HEK293 (cell line): ENCODE results near the gene SH3GL2.

Experiments used
- CTCF ChIA-PET: fragments of 350-600 bp; formaldehyde crosslinking; extraction: SDS; loops from one replicate; lab custom pipeline; 2021; ENCODE audit warnings: antibody characterized with exemption; lab: Yijun Ruan, JAX
- POLR2A ChIA-PET: fragments of 300-600 bp; formaldehyde crosslinking; extraction: SDS; loops from one replicate; lab custom pipeline; 2020; ENCODE audit warnings: antibody characterized with exemption, inconsistent platforms; lab: Yijun Ruan, JAX
- H3K27ac ChIP-seq: fragments of 200-500 bp; sonication (Bioruptor generic); 2 replicates; pipeline ENCODE4 v1.5.1; 2014; ENCODE audit warnings: low read depth, low read length, control low read depth, inconsistent platforms; ENCODE audit errors: extremely low read depth
- H3K36me3 ChIP-seq, 2 experiments: fragments of 200-500 bp in 1 of 2; sonication (Bioruptor generic) in 1 of 2; 1 replicate in 1 of 2; 2 replicates in 1 of 2; pipeline ENCODE4 v1.5.1; 2014 to 2017; ENCODE audit warnings: inconsistent platforms in 2 of 2, low read length in 2 of 2; ENCODE audit not compliant: control insufficient read depth in 2 of 2, insufficient read depth in 1 of 2
- H3K4me1 ChIP-seq: fragments of 200-500 bp; sonication (Bioruptor generic); 2 replicates; pipeline ENCODE4 v1.5.1; 2014; ENCODE audit warnings: mild to moderate bottlenecking, low read length, inconsistent platforms; ENCODE audit not compliant: control insufficient read depth, insufficient read depth
- H3K4me3 ChIP-seq: 2 replicates; pipeline ENCODE4 v1.5.1; 2011; ENCODE audit warnings: low read depth, mild to moderate bottlenecking, control low read depth, low read length, moderate library complexity
- H3K9me3 ChIP-seq: fragments of 200-500 bp; sonication (Bioruptor generic); 2 replicates; pipeline ENCODE4 v1.5.1; 2014; ENCODE audit warnings: low read depth, low read length, inconsistent platforms; ENCODE audit not compliant: control insufficient read depth, insufficient read depth
- PBX3 ChIP-seq: sonication (generic); formaldehyde crosslinking; IDR thresholded peaks from 2 replicates; pipeline ENCODE4 v1.8.1; 2022; ENCODE audit warnings: mild to moderate bottlenecking, moderate library complexity, missing genetic modification reagents
- PRDM10 ChIP-seq: fragments of 450-650 bp; formaldehyde crosslinking; IDR thresholded peaks from 2 replicates; pipeline ENCODE4 v1.5.1; 2016; ENCODE audit warnings: missing biosample characterization, missing genetic modification characterization
- PRDM6 ChIP-seq: fragments of 450-650 bp; formaldehyde crosslinking; IDR thresholded peaks from 2 replicates; pipeline ENCODE4 v1.5.1; 2017; ENCODE audit warnings: missing biosample characterization, missing genetic modification characterization
- YY2 ChIP-seq: fragments of 450-650 bp; formaldehyde crosslinking; IDR thresholded peaks from 2 replicates; pipeline ENCODE4 v1.5.1; 2016; ENCODE audit warnings: missing biosample characterization, missing genetic modification characterization
- ZNF169 ChIP-seq: fragments of 450-650 bp; formaldehyde crosslinking; IDR thresholded peaks from 2 replicates; pipeline ENCODE4 v1.5.1; 2016; ENCODE audit warnings: missing biosample characterization, missing genetic modification characterization
- ZNF211 ChIP-seq: fragments of 450-650 bp; formaldehyde crosslinking; IDR thresholded peaks from 2 replicates; pipeline ENCODE4 v1.5.1; 2016; ENCODE audit warnings: low read depth, missing biosample characterization, missing genetic modification characterization
- ZNF214 ChIP-seq: fragments of 450-650 bp; formaldehyde crosslinking; IDR thresholded peaks from 2 replicates; pipeline ENCODE4 v1.5.1; 2017; ENCODE audit warnings: missing biosample characterization, mild to moderate bottlenecking, missing genetic modification characterization, borderline replicate concordance
- ZNF366 ChIP-seq: fragments of 450-650 bp; formaldehyde crosslinking; conservative IDR thresholded peaks from 2 replicates; pipeline ENCODE4 v1.5.1; 2016; ENCODE audit warnings: missing biosample characterization, missing genetic modification characterization
- ZNF416 ChIP-seq: fragments of 450-650 bp; formaldehyde crosslinking; IDR thresholded peaks from 2 replicates; pipeline ENCODE4 v1.5.1; 2016; ENCODE audit warnings: missing biosample characterization, missing genetic modification characterization
- ZNF513 ChIP-seq: fragments of 450-650 bp; IDR thresholded peaks from 2 replicates; pipeline ENCODE4 v1.5.1; 2018; ENCODE audit warnings: missing biosample characterization, missing genetic modification characterization
- ZNF561 ChIP-seq: fragments of 450-650 bp; IDR thresholded peaks from 2 replicates; pipeline ENCODE4 v1.5.1; 2018; ENCODE audit warnings: missing biosample characterization, missing genetic modification characterization, borderline replicate concordance
- ZNF600 ChIP-seq: fragments of 450-650 bp; formaldehyde crosslinking; IDR thresholded peaks from 2 replicates; pipeline ENCODE4 v1.5.1; 2016; ENCODE audit warnings: missing biosample characterization, missing genetic modification characterization
- ZNF610 ChIP-seq: fragments of 450-650 bp; formaldehyde crosslinking; IDR thresholded peaks from 2 replicates; pipeline ENCODE4 v1.5.1; 2016; ENCODE audit warnings: missing biosample characterization, missing genetic modification characterization, borderline replicate concordance
- ZNF623 ChIP-seq: fragments of 450-650 bp; formaldehyde crosslinking; IDR thresholded peaks from 2 replicates; pipeline ENCODE4 v1.5.1; 2016; ENCODE audit warnings: missing biosample characterization, missing genetic modification characterization
- ZNF830 ChIP-seq: fragments of 450-650 bp; IDR thresholded peaks from 2 replicates; pipeline ENCODE4 v1.5.0; 2018; ENCODE audit warnings: missing biosample characterization, missing genetic modification characterization, low read depth, mild to moderate bottlenecking, moderate library complexity
- ZSCAN30 ChIP-seq: fragments of 450-650 bp; IDR thresholded peaks from 2 replicates; pipeline ENCODE4 v1.5.1; 2018; ENCODE audit warnings: missing biosample characterization, mild to moderate bottlenecking, missing genetic modification characterization, moderate library complexity

SH3GL2 gene

GRCh38 chr9:17653947-17654465 is 75.1 kb downstream of the SH3GL2 start:
- ChIA-PET POLR2A (no interaction called here), CTCF (no interaction called here)
- Histone ChIP-seq H3K4me3 (no peak overlapping the region), H3K27ac (no peak overlapping the region), H3K9me3 (no peaks in the 10 kb centered on the region), H3K4me1 (no peaks in the 10 kb centered on the region), H3K36me3 (no peaks in the 10 kb centered on the region)
- no peak for TF ChIP-seq ZNF416 (tag by site-specific recombination)
- TF ChIP-seq ZNF211 (tag by site-specific recombination): no peak
- no peak for TF ChIP-seq PBX3 (CRISPR knock-in tag)
- TF ChIP-seq ZNF610 (tag by site-specific recombination): no peak
- TF ChIP-seq ZNF623 (tag by site-specific recombination): no peak
- no peak for TF ChIP-seq ZNF366 (tag by site-specific recombination)
- no peak for TF ChIP-seq ZNF830 (tag by site-specific recombination)
- TF ChIP-seq ZNF214 (tag by site-specific recombination): no peak

GRCh38 chr9:17656889-17657288 is 78.0 kb downstream of the SH3GL2 start:
- Histone ChIP-seq H3K4me1 (no peaks in the 10 kb centered on the region), H3K36me3 (no peaks in the 10 kb centered on the region), H3K27ac (no peak overlapping the region), H3K4me3 (no peak overlapping the region), H3K9me3 (no peaks in the 10 kb centered on the region)
- POLR2A ChIA-PET: no interaction called here
- CTCF ChIA-PET: no interaction called here
- TF ChIP-seq ZNF169 (tag by site-specific recombination) (no peak), ZSCAN30 (tag by site-specific recombination) (no peak), ZNF513 (no peak), YY2 (tag by site-specific recombination) (no peak), ZNF561 (tag by site-specific recombination) (no peak), PRDM6 (tag by site-specific recombination) (peak; percentile 93), PRDM10 (tag by site-specific recombination) (no peak), ZNF600 (tag by site-specific recombination) (no peak)
